Thyroid gland (tissue), 4 donors: ENCODE results near the gene KLF13. TPM values are rescaled to one million over a fixed set of nuclear protein-coding genes. Genes with fewer than 3 reads are reported as not detected.

Source experiments
- DNase-seq, 2 donors: peaks; one replicate each; pipeline ENCODE4 v3.0.0-alpha.2; 2019
- H3K27ac ChIP-seq, 3 donors: fragments of 200-600 bp; sonication (generic); 1 replicate in 2 of 3; 2 replicates in 1 of 3; pipeline ENCODE4 v1.5.1; 2016 to 2019; ENCODE audit warnings: mild to moderate bottlenecking in 1 of 3, moderate library complexity in 1 of 3
- H3K27me3 ChIP-seq: fragments of 200-600 bp; sonication (generic); one replicate; pipeline ENCODE4 v1.5.1; 2019
- H3K36me3 ChIP-seq, 2 donors: fragments of 200-600 bp; sonication (generic); one replicate each; pipeline ENCODE4 v1.5.1; 2016 to 2019
- H3K4me1 ChIP-seq, 2 donors: fragments of 200-600 bp; sonication (generic); one replicate each; pipeline ENCODE4 v1.5.1; 2017 to 2019
- H3K4me3 ChIP-seq, 3 donors: fragments of 200-600 bp; sonication (generic); replicated peaks in 1 of 3; 1 replicate in 2 of 3; 2 replicates in 1 of 3; pipeline ENCODE4 v1.5.1; 2016; ENCODE audit warnings: mild to moderate bottlenecking in 1 of 3
- H3K9me3 ChIP-seq: fragments of 200-600 bp; sonication (generic); one replicate; pipeline ENCODE4 v1.5.1; 2017
- POLR2A ChIP-seq, 2 donors: fragments of 450-650 bp; IDR thresholded peaks; one replicate each; pipeline ENCODE4 v1.6.1; 2017; ENCODE audit warnings: antibody characterized with exemption in 2 of 2, mild to moderate bottlenecking in 2 of 2, moderate library complexity in 1 of 2
- WGBS, 2 donors: methylation state at CpG; one replicate each; pipeline ENCODE4 v1.1.5; 2017; 5-methylcytosine and 5-hydroxymethylcytosine counted together
- intact Hi-C: fragments of 100-400 bp; cut with DNase I; formaldehyde crosslinking; loops from one replicate; pipeline ENCODE4 v1.15.1; 2023
- total RNA-seq, 4 donors: library from RNA; depleted of rRNA; stranded (reverse); fragments of >200 nt; gene quantifications; one replicate each; pipeline ENCODE4 v1.2.3, GENCODE V29; 2016
- TF ChIP-seq, protein P1 (sequence below), 6 experiments: fragments of 200-600 bp in 3 of 6; fragments of 450-650 bp in 3 of 6; sonication (generic) in 3 of 6; IDR thresholded peaks; one replicate each; pipeline ENCODE4 v1.5.1; 2016 to 2019; ENCODE audit warnings: antibody characterized with exemption in 6 of 6, mild to moderate bottlenecking in 2 of 6, inconsistent platforms in 1 of 6, moderate library complexity in 1 of 6

The KLF13 gene
- total RNA-seq, 4 donors from 2014 or later, result 84.0 to 117 (median 97.6) TPM

DNA sequence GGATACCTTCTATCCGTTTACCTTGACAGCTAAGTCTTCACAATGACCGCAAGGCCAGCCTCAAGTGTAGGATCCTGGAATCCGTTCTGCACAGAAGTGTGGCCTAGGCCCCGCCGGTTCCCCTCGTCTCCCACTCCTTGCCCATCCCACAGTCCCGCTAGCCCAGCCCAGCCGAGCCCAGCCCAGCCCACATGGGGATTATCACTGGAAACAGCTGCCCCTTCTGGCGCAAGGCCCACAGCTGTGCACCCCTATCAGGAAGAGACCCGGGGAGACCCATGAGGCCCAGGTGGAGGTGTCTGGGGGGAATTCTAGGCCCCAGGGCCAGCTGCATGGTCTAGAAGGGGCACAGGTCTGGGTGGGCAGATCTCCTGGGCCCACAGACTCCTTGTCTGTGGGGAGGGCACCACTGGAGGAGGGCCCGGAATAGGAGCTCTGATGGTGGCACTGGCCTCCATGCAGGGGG is 27.9 kb upstream of the KLF13 start:
- DNase-seq, result no peak
- Histone ChIP-seq H3K4me3 (no peak overlapping the region), H3K27me3 (no peaks in the 10 kb centered on the region), H3K27ac (no peak overlapping the region), H3K4me1 (peaks cover 8 to 33% of the 10 kb centered on the region in 2 donors), H3K9me3 (no peaks in the 10 kb centered on the region), H3K36me3 (no peaks in the 10 kb centered on the region)
- no peak for TF ChIP-seq POLR2A (IDR thresholded peaks at IDR 0.05)
- intact Hi-C loops, result no loop called here
- 94 to 98% methylated on average over 10 to 11 of the region's 11 CpGs for WGBS, 2 donors

DNA sequence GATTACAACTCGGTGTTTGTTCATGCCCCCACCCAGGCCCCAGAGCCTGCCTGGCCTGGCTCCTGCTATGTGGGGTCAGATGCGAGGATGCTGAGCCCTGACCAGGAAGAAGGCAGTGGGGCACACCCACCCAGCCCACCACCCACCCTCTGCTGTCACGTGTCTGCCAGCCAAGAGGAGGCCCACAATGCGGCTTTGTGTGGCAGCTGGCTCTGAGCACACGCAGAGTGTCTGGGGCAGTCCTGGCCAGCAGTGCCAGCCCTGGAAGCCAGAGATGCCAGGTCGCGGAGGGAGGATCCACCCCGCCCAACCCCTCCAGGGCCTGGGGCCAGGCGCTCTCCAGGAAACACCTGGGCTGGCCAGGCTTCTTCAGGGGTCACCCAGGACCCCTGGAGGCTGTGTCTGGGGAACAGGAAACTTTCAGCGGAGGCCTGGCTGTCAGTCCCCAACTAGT is 26.4 kb upstream of the KLF13 start:
- no peak for DNase-seq

DNA sequence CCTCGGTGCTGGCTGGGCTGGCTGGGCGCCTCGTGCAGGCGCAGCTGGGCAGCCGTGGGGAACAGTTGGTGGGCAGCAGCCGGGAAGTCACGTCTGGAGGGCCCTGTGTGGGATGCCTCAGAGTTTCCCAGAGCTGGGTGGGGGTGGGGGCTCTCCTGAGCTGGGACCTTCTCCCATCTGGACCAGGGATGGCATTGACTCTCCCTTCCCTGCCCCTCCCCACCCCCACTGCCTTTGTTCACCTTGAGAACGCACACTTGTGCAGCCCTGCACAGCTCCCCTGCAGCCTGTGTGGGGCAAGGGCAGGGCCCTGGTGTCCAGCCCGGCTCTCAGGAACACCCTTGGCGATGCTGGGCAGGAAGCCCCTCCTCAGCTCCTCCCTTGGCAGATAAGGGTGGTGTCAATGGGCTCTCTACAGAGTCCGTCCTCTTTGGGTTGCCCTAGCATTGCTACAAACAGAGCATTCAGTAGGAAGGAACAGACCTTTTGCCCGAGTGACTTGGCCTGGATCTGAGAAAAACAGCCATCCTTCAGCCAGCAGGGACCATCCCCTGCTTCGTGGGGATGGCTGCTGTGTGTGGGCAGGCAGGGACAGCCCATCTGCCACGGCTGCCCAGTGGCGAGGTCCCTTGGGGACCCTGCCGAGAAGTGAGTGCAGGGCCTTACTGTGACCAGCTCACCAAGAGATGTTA is 25.5 kb upstream of the KLF13 start:
- H3K4me3 ChIP-seq, result no peak overlapping the region
- TF ChIP-seq, protein P1, sequence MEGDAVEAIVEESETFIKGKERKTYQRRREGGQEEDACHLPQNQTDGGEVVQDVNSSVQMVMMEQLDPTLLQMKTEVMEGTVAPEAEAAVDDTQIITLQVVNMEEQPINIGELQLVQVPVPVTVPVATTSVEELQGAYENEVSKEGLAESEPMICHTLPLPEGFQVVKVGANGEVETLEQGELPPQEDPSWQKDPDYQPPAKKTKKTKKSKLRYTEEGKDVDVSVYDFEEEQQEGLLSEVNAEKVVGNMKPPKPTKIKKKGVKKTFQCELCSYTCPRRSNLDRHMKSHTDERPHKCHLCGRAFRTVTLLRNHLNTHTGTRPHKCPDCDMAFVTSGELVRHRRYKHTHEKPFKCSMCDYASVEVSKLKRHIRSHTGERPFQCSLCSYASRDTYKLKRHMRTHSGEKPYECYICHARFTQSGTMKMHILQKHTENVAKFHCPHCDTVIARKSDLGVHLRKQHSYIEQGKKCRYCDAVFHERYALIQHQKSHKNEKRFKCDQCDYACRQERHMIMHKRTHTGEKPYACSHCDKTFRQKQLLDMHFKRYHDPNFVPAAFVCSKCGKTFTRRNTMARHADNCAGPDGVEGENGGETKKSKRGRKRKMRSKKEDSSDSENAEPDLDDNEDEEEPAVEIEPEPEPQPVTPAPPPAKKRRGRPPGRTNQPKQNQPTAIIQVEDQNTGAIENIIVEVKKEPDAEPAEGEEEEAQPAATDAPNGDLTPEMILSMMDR (IDR thresholded peaks at IDR 0.05), result no peak
- no peak for TF ChIP-seq POLR2A (IDR thresholded peaks at IDR 0.05)
- H3K27ac ChIP-seq, result no peak overlapping the region
- intact Hi-C loops, result no loop called here
- 79 to 80% methylated on average over 12 to 14 of the region's 16 CpGs for WGBS, 2 donors
- no peaks in the 10 kb centered on the region for H3K36me3 ChIP-seq
- no peaks in the 10 kb centered on the region for H3K27me3 ChIP-seq
- DNase-seq, result no peak
- H3K9me3 ChIP-seq, result no peaks in the 10 kb centered on the region
- peaks cover 16 to 56% of the 10 kb centered on the region in 2 donors for H3K4me1 ChIP-seq

More for the DNA sequence above, 26.4 kb upstream of the KLF13 start:
- H3K4me1 ChIP-seq, result peaks cover 16 to 48% of the 10 kb centered on the region in 2 donors
- H3K4me3 ChIP-seq, result no peak overlapping the region
- no peaks in the 10 kb centered on the region for H3K27me3 ChIP-seq
- TF ChIP-seq, protein P1 (IDR thresholded peaks at IDR 0.05), result no peak
- TF ChIP-seq POLR2A (IDR thresholded peaks at IDR 0.05), result no peak
- whole genome bisulfite sequencing, 2 donors, result 54 to 60% methylated on average over 4 to 9 of the region's 10 CpGs
- intact Hi-C loops, result no loop called here
- no peak overlapping the region for H3K27ac ChIP-seq
- no peaks in the 10 kb centered on the region for H3K9me3 ChIP-seq
- no peaks in the 10 kb centered on the region for H3K36me3 ChIP-seq

DNA sequence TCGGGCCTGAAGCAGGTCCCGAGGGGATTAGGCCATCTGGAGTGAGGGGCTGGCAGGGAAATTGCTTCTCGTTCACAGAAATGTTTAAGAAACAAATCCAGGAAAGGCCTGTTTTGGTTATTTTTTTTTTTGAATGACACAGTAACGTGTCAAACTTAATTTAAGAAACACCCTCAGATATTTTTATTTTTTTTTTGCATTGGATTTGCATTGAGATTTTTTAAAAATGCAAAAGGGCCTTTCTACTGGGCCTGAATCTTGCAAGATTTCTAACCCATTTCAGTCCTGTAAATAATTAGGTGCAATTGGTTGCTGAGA is 25.0 kb upstream of the KLF13 start:
- peaks cover 13 to 56% of the 10 kb centered on the region in 2 donors for H3K4me1 ChIP-seq
- H3K27ac ChIP-seq, result no peak overlapping the region
- no peaks in the 10 kb centered on the region for H3K36me3 ChIP-seq
- intact Hi-C loops, result no loop called here
- TF ChIP-seq POLR2A (IDR thresholded peaks at IDR 0.05), result no peak
- TF ChIP-seq, protein P1 (IDR thresholded peaks at IDR 0.05), result no peak
- no peaks in the 10 kb centered on the region for H3K9me3 ChIP-seq
- 70 to 80% methylated on average over 4 of the region's 4 CpGs for WGBS, 2 donors
- H3K27me3 ChIP-seq, result no peaks in the 10 kb centered on the region
- no peak overlapping the region for H3K4me3 ChIP-seq
- no peak for DNase-seq

DNA sequence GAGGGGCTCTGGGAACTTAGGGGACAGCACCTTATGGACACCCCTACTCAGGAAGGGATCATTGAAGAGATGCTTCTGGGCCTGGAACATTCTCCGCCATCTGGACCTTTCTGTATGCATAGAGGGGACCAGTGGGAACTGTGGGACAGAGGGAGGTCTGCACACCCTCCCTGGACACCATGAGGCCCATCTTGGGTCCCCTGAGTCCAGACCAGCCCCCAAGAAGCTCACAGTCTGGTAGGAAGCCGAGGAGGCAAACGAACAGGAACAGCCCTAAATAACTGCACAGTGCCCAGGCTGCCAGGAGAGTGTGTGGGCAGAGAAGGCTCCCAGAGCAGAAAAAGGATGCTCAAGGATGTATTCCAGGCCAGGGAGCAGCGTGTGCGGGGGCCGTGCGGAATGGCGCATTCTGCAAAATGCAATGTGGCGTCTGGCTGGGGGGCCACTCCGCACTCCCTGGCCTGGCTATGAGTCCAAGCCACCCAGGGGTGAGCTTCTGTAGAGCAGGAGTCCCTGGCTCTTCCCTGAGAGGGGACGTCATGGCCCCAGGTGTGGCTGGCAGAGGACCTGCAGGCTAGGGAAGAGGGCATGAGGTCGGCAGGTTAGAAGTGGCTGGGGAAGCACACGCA is 24.5 kb upstream of the KLF13 start:
- 90 to 93% methylated on average over 13 of the region's 13 CpGs for WGBS, 2 donors
- Histone ChIP-seq H3K9me3 (no peaks in the 10 kb centered on the region), H3K27me3 (no peaks in the 10 kb centered on the region), H3K4me3 (no peak overlapping the region), H3K36me3 (no peaks in the 10 kb centered on the region), H3K4me1 (peaks cover 8 to 54% of the 10 kb centered on the region in 2 donors), H3K27ac (no peak overlapping the region)
- no peak for DNase-seq
- no peak for TF ChIP-seq POLR2A (IDR thresholded peaks at IDR 0.05)
- TF ChIP-seq, protein P1 (IDR thresholded peaks at IDR 0.05), result no peak
- intact Hi-C loops, result no loop called here
